Measurements from ENCODE around the gene SELENOT. TPM values are rescaled to one million over a fixed set of nuclear protein-coding genes. Genes with fewer than 3 reads are reported as not detected.

Gene SELENOT
- polyA plus RNA-seq, 1 experiment, result 321 TPM

GRCh38 chr3:150567328-150567727 is 35.8 kb upstream of the SELENOT start:
- no peaks in the 10 kb centered on the region for H3K27me3 ChIP-seq (ENCODE audit: control insufficient read depth, insufficient read depth, low read length)
- no peak for DNase-seq (ENCODE audit: low read depth)
- CTCF ChIA-PET, result no interaction called here
- POLR2A ChIA-PET, result no interaction called here
- H3K36me3 ChIP-seq (ENCODE audit: control insufficient read depth, insufficient read depth, low read length), result peaks cover 2% of the 10 kb centered on the region; the same call in 1 of the 2 replicates
- TF ChIP-seq, protein P1, sequence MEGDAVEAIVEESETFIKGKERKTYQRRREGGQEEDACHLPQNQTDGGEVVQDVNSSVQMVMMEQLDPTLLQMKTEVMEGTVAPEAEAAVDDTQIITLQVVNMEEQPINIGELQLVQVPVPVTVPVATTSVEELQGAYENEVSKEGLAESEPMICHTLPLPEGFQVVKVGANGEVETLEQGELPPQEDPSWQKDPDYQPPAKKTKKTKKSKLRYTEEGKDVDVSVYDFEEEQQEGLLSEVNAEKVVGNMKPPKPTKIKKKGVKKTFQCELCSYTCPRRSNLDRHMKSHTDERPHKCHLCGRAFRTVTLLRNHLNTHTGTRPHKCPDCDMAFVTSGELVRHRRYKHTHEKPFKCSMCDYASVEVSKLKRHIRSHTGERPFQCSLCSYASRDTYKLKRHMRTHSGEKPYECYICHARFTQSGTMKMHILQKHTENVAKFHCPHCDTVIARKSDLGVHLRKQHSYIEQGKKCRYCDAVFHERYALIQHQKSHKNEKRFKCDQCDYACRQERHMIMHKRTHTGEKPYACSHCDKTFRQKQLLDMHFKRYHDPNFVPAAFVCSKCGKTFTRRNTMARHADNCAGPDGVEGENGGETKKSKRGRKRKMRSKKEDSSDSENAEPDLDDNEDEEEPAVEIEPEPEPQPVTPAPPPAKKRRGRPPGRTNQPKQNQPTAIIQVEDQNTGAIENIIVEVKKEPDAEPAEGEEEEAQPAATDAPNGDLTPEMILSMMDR (IDR thresholded peaks at IDR 0.05; ENCODE audit: insufficient read depth, low read depth, low read length), result no peak
- H3K4me3 ChIP-seq (ENCODE audit: low read depth, low read length), result no peak overlapping the region

GRCh38 chr3:150577855-150578254 is 25.3 kb upstream of the SELENOT start:
- DNase-seq (ENCODE audit: low read depth), result no peak
- Histone ChIP-seq H3K27me3 (ENCODE audit: control insufficient read depth, insufficient read depth, low read length) (no peaks in the 10 kb centered on the region), H3K36me3 (ENCODE audit: control insufficient read depth, insufficient read depth, low read length) (peaks cover 5% of the 10 kb centered on the region), H3K4me3 (ENCODE audit: low read depth, low read length) (no peak overlapping the region)
- ChIA-PET POLR2A (no interaction called here), CTCF (interaction anchor here (1.4 to 1.5 kb wide), 2 partner anchors 7 to 10 kb away, joined by 3 to 5 read pairs; no protein-coding TSS in a partner anchor)
- TF ChIP-seq, protein P1 (IDR thresholded peaks at IDR 0.05; ENCODE audit: insufficient read depth, low read depth, low read length), result no peak

- peaks cover 7% of the 10 kb centered on the region for H3K36me3 ChIP-seq (ENCODE audit: control insufficient read depth, insufficient read depth, low read length)
- H3K4me3 ChIP-seq (ENCODE audit: low read depth, low read length), result no peak overlapping the region
- no peak for DNase-seq (ENCODE audit: low read depth)
- POLR2A ChIA-PET, result no interaction called here
- TF ChIP-seq, protein P1 (IDR thresholded peaks at IDR 0.05; ENCODE audit: insufficient read depth, low read depth, low read length), result no peak
- CTCF ChIA-PET, result no interaction called here
- H3K27me3 ChIP-seq (ENCODE audit: control insufficient read depth, insufficient read depth, low read length), result no peaks in the 10 kb centered on the region
These were observed 21.9 kb upstream of the SELENOT start for GRCh38 chr3:150581174-150581573.

DNA sequence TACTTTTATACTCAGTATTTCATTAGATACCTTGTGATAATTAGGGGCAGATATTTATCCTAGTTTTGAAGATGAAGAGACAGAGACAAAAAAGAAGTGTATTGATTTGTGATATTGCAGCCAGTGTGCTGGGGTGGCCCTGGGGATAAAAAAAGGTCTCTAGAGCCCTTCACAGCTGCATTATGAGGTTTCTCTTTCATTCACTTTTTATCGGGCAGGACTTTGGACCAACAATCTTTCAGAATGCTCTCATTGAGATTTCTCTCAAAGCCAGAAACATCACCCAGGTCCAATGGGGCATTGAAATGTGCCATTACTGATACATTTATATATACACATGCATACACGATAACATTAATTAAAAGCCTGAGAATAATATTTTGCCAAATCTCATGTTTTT is 20.5 kb upstream of the SELENOT start:
- Histone ChIP-seq H3K27me3 (ENCODE audit: control insufficient read depth, insufficient read depth, low read length) (no peaks in the 10 kb centered on the region), H3K36me3 (ENCODE audit: control insufficient read depth, insufficient read depth, low read length) (peaks cover 5% of the 10 kb centered on the region; the same call in 1 of the 2 replicates), H3K4me3 (ENCODE audit: low read depth, low read length) (no peak overlapping the region)
- no peak for DNase-seq (ENCODE audit: low read depth)
- POLR2A ChIA-PET, result no interaction called here
- TF ChIP-seq, protein P1 (IDR thresholded peaks at IDR 0.05; ENCODE audit: insufficient read depth, low read depth, low read length), result no peak
- CTCF ChIA-PET, result no interaction called here

DNA sequence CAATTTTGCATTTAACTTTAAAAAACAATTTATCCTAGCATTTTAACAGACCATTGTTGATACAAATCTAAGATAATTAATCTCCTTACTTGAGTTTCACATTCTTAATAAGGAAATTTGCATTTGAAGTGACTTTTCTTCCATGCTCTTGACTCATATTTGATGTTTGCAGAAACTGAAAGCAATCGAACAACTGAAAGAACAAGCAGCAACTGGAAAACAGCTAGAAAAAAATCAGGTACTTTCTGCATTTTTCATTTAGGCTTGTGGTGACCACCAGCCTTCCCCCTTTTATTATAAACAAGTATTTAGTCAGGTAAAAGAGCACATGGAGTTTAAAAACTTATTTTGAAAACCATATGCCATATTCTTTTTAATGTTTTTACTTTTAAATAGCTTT is 20.1 kb upstream of the SELENOT start:
- POLR2A ChIA-PET, result no interaction called here
- H3K4me3 ChIP-seq (ENCODE audit: low read depth, low read length), result no peak overlapping the region
- TF ChIP-seq, protein P1 (IDR thresholded peaks at IDR 0.05; ENCODE audit: insufficient read depth, low read depth, low read length), result no peak
- CTCF ChIA-PET, result interaction anchor here (0.6 kb wide), 1 partner anchor 11 kb away, joined by 3 read pairs; no protein-coding TSS in a partner anchor
- H3K27me3 ChIP-seq (ENCODE audit: control insufficient read depth, insufficient read depth, low read length), result no peaks in the 10 kb centered on the region
- H3K36me3 ChIP-seq (ENCODE audit: control insufficient read depth, insufficient read depth, low read length), result peaks cover 5% of the 10 kb centered on the region; the same call in 1 of the 2 replicates
- no peak for DNase-seq (ENCODE audit: low read depth)

All from BJ (cell line).